Adrenal gland (tissue), 12 donors: Measurements from ENCODE around the gene NFATC1. TPM values are rescaled to one million over a fixed set of nuclear protein-coding genes. Genes with fewer than 3 reads are reported as not detected.

Experiments
- DNase-seq, 7 donors: peaks; one replicate each; pipeline ENCODE4 v3.0.0-alpha.2; 2019 to 2020
- H3K27ac ChIP-seq, 5 donors: fragments of 200-600 bp; sonication (generic) in 4 of 5; 1 replicate in 3 of 5; 2 replicates in 2 of 5; pipeline versions ENCODE4 v1.5.1 to v1.8.0; 2016 to 2020; ENCODE audit warnings: mild to moderate bottlenecking in 1 of 5
- H3K27me3 ChIP-seq: fragments of 200-600 bp; 2 replicates; pipeline ENCODE4 v1.8.0; 2021
- H3K36me3 ChIP-seq, 2 donors: fragments of 200-600 bp; replicated peaks in 1 of 2; 1 replicate in 1 of 2; 2 replicates in 1 of 2; pipeline versions ENCODE4 v1.5.1 to v1.8.0; 2018 to 2022
- H3K4me1 ChIP-seq, 2 donors: fragments of 200-600 bp; replicated peaks in 1 of 2; 1 replicate in 1 of 2; 2 replicates in 1 of 2; pipeline versions ENCODE4 v1.5.1 to v1.8.0; 2018 to 2021
- H3K4me3 ChIP-seq, 4 donors: fragments of 200-600 bp; sonication (generic) in 3 of 4; one replicate each; pipeline ENCODE4 v1.5.1; 2016 to 2018
- H3K9me3 ChIP-seq, 3 donors: fragments of 200-600 bp; sonication (generic) in 1 of 3; replicated peaks in 1 of 3; 1 replicate in 2 of 3; 2 replicates in 1 of 3; pipeline versions ENCODE4 v1.5.1 to v1.8.0; 2016 to 2021
- POLR2A ChIP-seq, 2 donors: fragments of 450-650 bp; IDR thresholded peaks; one replicate each; pipeline ENCODE4 v1.6.1; 2017; ENCODE audit warnings: antibody characterized with exemption in 2 of 2, mild to moderate bottlenecking in 2 of 2, moderate library complexity in 1 of 2
- WGBS, 4 donors: extraction: QIAGEN DNeasy Blood & Tissue Kit in 2 of 4; methylation state at CpG; one replicate each; pipeline versions ENCODE4 v1.1.5 to v1.1.7; 2013 to 2017; 5-methylcytosine and 5-hydroxymethylcytosine counted together
- intact Hi-C, 2 donors: fragments of 100-400 bp; cut with DNase I; formaldehyde crosslinking; loops; one replicate each; pipeline versions ENCODE4 v1.14.1 to v1.15.0; 2022 to 2023
- polyA plus RNA-seq, 3 donors: library from polyadenylated mRNA; stranded (reverse); fragments of 200-250 nt in 2 of 3; fragments of 350-450 nt in 1 of 3; fragmentation: Illumina TruSeq in 1 of 3; extraction: RNeasy Lipid Tissue Mini Kit (QIAGEN cat#74804) in 1 of 3; gene quantifications; one replicate each; pipeline ENCODE4 v1.2.3, GENCODE V29; 2013 to 2014
- total RNA-seq, 9 donors: library from RNA; depleted of rRNA in 4 of 9; stranded (reverse); fragments of >200 nt in 4 of 9; fragments of 120-200 nt in 1 of 9; fragmentation: NEBNext Ultra II Directional in 1 of 9; extraction: Animal tissue kit (Norgen Biotek cat#: 25700) in 1 of 9; gene quantifications; one replicate each; pipeline versions ENCODE4 v1.1.0 to v1.2.4, GENCODE V29; 2013 to 2023
- TF ChIP-seq, protein P1 (sequence below), 6 experiments: fragments of 450-650 bp in 4 of 6; fragments of 200-600 bp in 2 of 6; sonication (generic) in 1 of 6; IDR thresholded peaks; 1 replicate in 5 of 6; 2 replicates in 1 of 6; pipeline versions ENCODE4 v1.5.1 to v1.8.0; 2016 to 2021; ENCODE audit warnings: antibody characterized with exemption in 6 of 6, mild to moderate bottlenecking in 2 of 6, moderate library complexity in 1 of 6
- donor health status: healthy with polysubstance abuse.
- donor health status: Bipolar disorder and iron deficiency.
- donor health status: DM: yes; HTN: yes; CAD: no.
- donor health status: DM: no; HTN: no; CAD: no.
- donor health status: DM: no; HTN: no; CAD: no.
- donor health status: DM: yes; HTN: yes; CAD: no.

NFATC1 gene
- total and polyA plus RNA-seq, 12 donors: 0.50 to 20.9 (median 6.7) TPM

DNA sequence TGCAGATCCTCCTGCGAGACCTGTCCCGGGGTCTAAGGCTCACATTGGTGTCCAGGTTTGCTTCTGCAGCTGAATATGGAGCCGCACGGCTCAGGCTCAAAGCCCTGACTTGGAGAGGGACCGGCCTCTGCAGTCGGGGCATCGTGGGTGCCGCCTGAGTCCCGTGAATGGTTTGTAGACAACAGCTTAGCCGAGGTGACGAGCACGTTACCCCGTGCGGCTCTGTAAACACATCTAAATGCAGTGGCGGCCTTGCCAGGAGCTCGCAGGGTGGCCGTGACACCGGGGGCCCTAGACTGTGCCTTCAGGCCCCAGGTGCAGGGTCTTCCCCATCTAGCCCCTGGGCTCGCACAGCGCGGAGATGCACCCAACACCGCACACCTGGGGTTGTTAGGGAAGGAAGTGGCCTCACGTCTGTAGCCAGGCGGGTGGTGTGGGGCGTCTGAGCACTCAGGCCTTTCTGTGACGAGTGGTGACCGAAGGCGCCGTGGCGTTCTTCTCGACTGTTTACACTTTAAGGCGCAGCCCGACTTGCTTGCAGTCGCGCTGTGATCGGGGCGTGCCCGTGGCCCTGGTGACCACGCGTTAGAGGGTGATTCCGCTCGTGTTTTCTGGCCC lies 91.6 kb downstream of the NFATC1 start:
- DNase-seq: peak in 1 of 7 donors; percentile 3
- H3K36me3 ChIP-seq: peaks cover 0 to 10% of the 10 kb centered on the region in 2 donors
- intact Hi-C loops: no loop called here
- H3K27me3 ChIP-seq: no peaks in the 10 kb centered on the region
- TF ChIP-seq, protein P1, sequence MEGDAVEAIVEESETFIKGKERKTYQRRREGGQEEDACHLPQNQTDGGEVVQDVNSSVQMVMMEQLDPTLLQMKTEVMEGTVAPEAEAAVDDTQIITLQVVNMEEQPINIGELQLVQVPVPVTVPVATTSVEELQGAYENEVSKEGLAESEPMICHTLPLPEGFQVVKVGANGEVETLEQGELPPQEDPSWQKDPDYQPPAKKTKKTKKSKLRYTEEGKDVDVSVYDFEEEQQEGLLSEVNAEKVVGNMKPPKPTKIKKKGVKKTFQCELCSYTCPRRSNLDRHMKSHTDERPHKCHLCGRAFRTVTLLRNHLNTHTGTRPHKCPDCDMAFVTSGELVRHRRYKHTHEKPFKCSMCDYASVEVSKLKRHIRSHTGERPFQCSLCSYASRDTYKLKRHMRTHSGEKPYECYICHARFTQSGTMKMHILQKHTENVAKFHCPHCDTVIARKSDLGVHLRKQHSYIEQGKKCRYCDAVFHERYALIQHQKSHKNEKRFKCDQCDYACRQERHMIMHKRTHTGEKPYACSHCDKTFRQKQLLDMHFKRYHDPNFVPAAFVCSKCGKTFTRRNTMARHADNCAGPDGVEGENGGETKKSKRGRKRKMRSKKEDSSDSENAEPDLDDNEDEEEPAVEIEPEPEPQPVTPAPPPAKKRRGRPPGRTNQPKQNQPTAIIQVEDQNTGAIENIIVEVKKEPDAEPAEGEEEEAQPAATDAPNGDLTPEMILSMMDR (IDR thresholded peaks at IDR 0.05): no peak
- 90 to 96% (median 95%) methylated on average over 2 to 42 of the region's 42 CpGs for whole genome bisulfite sequencing, 4 donors
- H3K9me3 ChIP-seq: no peaks in the 10 kb centered on the region
- H3K27ac ChIP-seq: no peak overlapping the region
- H3K4me3 ChIP-seq: no peak overlapping the region
- H3K4me1 ChIP-seq: no peaks in the 10 kb centered on the region

DNA sequence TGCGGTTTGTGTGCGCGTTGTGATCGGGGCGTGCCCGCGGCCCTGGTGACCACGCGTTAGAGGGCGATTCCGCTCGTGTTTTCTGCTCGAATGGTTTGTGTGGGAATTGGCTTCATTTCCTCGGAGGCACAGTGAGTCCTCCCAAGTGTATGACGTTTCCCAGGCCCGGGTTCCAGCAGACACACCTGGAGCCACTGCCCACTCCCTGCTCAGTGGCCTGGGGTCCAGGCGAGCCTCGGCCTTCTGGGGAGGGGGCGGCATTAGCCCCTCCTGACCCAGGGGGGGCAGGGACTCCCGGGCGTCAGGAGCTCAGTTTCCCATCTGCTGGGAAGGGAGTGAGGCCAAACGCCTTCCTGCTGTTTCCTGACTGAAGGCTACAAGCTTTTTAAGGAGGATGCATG lies 92.1 kb downstream of the NFATC1 start:
- Histone ChIP-seq H3K9me3 (no peaks in the 10 kb centered on the region), H3K27me3 (no peaks in the 10 kb centered on the region), H3K4me3 (no peak overlapping the region), H3K4me1 (no peaks in the 10 kb centered on the region), H3K36me3 (peaks cover 0 to 10% of the 10 kb centered on the region in 2 donors), H3K27ac (no peak overlapping the region)
- 87 to 97% (median 89%) methylated on average over 14 to 22 of the region's 22 CpGs for WGBS, 4 donors
- intact Hi-C loops: no loop called here
- TF ChIP-seq, protein P1 (IDR thresholded peaks at IDR 0.05): no peak
- no peak for TF ChIP-seq POLR2A (IDR thresholded peaks at IDR 0.05)
- DNase-seq: no peak

DNA sequence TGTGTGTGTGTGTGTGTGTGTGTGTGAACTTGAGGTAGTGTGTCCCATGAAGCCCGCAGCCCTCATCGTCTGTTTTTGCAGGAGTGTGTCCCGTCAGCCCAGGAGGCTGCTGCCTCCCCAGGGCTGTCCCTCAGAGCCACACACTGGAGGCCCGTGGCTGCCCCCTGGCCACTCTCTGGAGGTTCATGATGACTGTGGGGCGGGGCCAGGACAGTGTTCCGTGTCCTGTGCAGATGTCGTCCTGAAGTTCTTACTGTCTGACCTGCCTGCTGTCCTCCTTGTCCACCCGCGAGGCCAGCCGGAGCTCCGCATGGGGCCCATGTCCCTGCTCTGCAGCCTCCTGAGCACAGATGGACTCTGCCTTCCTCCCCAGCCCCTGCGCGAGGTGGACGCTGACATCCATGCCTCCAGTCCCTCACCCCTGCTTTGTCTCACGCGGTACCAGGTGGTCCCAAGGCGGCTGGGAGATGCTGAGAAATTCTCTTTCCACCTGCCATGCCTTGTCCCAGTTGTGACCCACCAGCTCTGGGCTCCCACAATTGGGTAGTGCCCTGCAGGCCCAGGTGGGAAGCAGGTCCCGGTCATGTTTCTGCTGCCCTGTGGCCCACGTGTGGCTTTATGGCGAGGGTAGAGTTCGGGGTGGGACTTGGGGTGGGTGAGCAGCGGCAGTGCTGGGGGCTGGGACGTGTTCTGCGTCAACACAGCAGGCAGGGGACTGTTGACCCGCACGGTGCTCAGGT lies 92.8 kb downstream of the NFATC1 start:
- Histone ChIP-seq H3K9me3 (no peaks in the 10 kb centered on the region), H3K4me1 (no peaks in the 10 kb centered on the region), H3K4me3 (no peak overlapping the region), H3K27me3 (no peaks in the 10 kb centered on the region), H3K27ac (no peak overlapping the region), H3K36me3 (peaks cover 0 to 10% of the 10 kb centered on the region in 2 donors)
- intact Hi-C loops: no loop called here
- peak in 1 of 7 donors; percentile 3 for DNase-seq
- TF ChIP-seq, protein P1 (IDR thresholded peaks at IDR 0.05): no peak
- TF ChIP-seq POLR2A (IDR thresholded peaks at IDR 0.05): no peak
- 92 to 93% (median 93%) methylated on average over 17 to 26 of the region's 26 CpGs for WGBS, 4 donors

DNA sequence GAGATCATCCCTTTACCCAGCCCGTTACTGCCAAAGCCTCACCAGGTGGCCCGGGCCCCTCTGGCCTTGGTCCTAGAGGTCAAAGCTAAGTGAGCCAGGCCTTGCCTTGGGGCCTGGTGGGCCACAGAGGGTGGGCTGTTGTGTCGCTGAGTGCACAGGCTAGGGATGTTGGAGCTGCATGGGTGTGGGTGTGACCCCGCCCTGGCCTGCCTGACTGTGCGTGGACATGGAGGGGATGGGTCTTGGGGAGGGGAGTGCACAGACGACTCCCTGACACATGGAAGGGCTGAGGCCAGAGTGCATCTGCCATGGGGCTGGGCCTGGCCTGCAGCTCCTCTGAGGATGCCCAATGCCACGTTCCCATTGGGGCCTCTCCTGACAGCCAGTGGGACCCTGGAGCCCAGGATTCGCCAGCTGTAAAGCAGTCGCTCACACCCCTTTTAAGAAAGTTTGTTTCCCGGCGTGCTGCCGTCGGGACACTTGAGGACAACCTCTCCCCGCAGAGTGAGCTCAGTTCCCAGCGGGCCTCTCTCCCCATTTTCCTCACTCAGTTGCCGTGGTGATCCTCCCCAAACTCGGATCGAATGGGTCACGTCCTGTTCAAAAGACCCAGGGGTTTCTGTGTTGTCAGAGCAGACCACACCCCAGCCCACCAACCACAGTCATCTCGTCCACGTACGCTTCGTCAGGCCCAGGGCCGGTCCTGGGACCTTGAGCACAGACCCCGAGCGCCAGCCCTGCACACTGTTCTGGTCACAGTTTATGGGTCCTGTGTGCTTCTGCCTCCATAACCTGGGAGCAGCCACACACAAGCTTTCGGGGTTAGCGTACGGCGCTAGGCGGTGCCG lies 93.5 kb downstream of the NFATC1 start:
- no peak overlapping the region for H3K4me3 ChIP-seq
- no peak overlapping the region for H3K27ac ChIP-seq
- no peaks in the 10 kb centered on the region for H3K27me3 ChIP-seq
- no peaks in the 10 kb centered on the region for H3K9me3 ChIP-seq
- no peak for TF ChIP-seq POLR2A (IDR thresholded peaks at IDR 0.05)
- TF ChIP-seq, protein P1 (IDR thresholded peaks at IDR 0.05): no peak
- DNase-seq: peak in 2 of 7 donors; percentile 1 to 2
- H3K36me3 ChIP-seq: peaks cover 0 to 10% of the 10 kb centered on the region in 2 donors
- intact Hi-C loops: no loop called here
- no peaks in the 10 kb centered on the region for H3K4me1 ChIP-seq
- 92 to 95% (median 94%) methylated on average over 20 to 32 of the region's 32 CpGs for WGBS, 4 donors
